ENCODE measurements around the gene CAPN2. TPM values are rescaled to one million over a fixed set of nuclear protein-coding genes. Genes with fewer than 3 reads are reported as not detected.
A peak's percentile ranks its signal among the peaks of the same experiment; 100 is the strongest.

Gene CAPN2
- total RNA-seq, 1 donor from 2014 or later = 98.6 TPM

GRCh38 chr1:223717123-223717522 is 4.8 kb downstream of the CAPN2 start:
- H3K4me1 Mint-ChIP-seq = peaks cover 17% of the 10 kb centered on the region
- H3K27ac Mint-ChIP-seq (ENCODE audit: unreplicated experiment) = no peak overlapping the region
- no peaks in the 10 kb centered on the region for H3K9me3 Mint-ChIP-seq
- no peak overlapping the region for H3K4me3 Mint-ChIP-seq
- H3K27me3 Mint-ChIP-seq (ENCODE audit: low read depth) = no peaks in the 10 kb centered on the region
- no peak for TF ChIP-seq CTCF (conservative IDR thresholded peaks at IDR 0.05)
- DNase-seq (ENCODE audit: low read depth, low spot score) = no peak
- H3K36me3 Mint-ChIP-seq (ENCODE audit: low read depth) = peaks cover 3% of the 10 kb centered on the region

GRCh38 chr1:223717695-223718363 is 5.5 kb downstream of the CAPN2 start:
- peaks cover 17% of the 10 kb centered on the region for H3K4me1 Mint-ChIP-seq
- TF ChIP-seq CTCF (conservative IDR thresholded peaks at IDR 0.05) = no peak
- H3K27ac Mint-ChIP-seq (ENCODE audit: unreplicated experiment) = no peak overlapping the region
- H3K36me3 Mint-ChIP-seq (ENCODE audit: low read depth) = peaks cover 3% of the 10 kb centered on the region
- no peaks in the 10 kb centered on the region for H3K9me3 Mint-ChIP-seq
- no peak for DNase-seq (ENCODE audit: low read depth, low spot score)
- no peak overlapping the region for H3K4me3 Mint-ChIP-seq
- no peaks in the 10 kb centered on the region for H3K27me3 Mint-ChIP-seq (ENCODE audit: low read depth)

- Mint-ChIP-seq H3K4me1 (peaks cover 12% of the 10 kb centered on the region), H3K27me3 (ENCODE audit: low read depth) (no peaks in the 10 kb centered on the region), H3K27ac (ENCODE audit: unreplicated experiment) (peak overlapping the region; percentile 47), H3K36me3 (ENCODE audit: low read depth) (peaks cover 6% of the 10 kb centered on the region), H3K4me3 (no peak overlapping the region), H3K9me3 (no peaks in the 10 kb centered on the region)
- DNase-seq (ENCODE audit: low read depth, low spot score) = no peak
- no peak for TF ChIP-seq CTCF (conservative IDR thresholded peaks at IDR 0.05)
Observed at GRCh38 chr1:223718850-223719249, 6.5 kb downstream of the CAPN2 start.

GRCh38 chr1:223720971-223721591 is 8.7 kb downstream of the CAPN2 start:
- H3K27ac Mint-ChIP-seq (ENCODE audit: unreplicated experiment) = no peak overlapping the region
- no peak for TF ChIP-seq CTCF (conservative IDR thresholded peaks at IDR 0.05)
- DNase-seq (ENCODE audit: low read depth, low spot score) = no peak
- H3K36me3 Mint-ChIP-seq (ENCODE audit: low read depth) = peaks cover 11% of the 10 kb centered on the region
- no peak overlapping the region for H3K4me3 Mint-ChIP-seq
- H3K9me3 Mint-ChIP-seq = no peaks in the 10 kb centered on the region
- peaks cover 4% of the 10 kb centered on the region for H3K4me1 Mint-ChIP-seq
- H3K27me3 Mint-ChIP-seq (ENCODE audit: low read depth) = no peaks in the 10 kb centered on the region

GRCh38 chr1:223721658-223722607 is 9.6 kb downstream of the CAPN2 start:
- peaks cover 13% of the 10 kb centered on the region for H3K36me3 Mint-ChIP-seq (ENCODE audit: low read depth)
- H3K9me3 Mint-ChIP-seq = no peaks in the 10 kb centered on the region
- H3K27me3 Mint-ChIP-seq (ENCODE audit: low read depth) = no peaks in the 10 kb centered on the region

More at GRCh38 chr1:223721658-223722607, 9.6 kb downstream of the CAPN2 start:
- Mint-ChIP-seq H3K4me1 (peaks cover 13% of the 10 kb centered on the region), H3K27ac (ENCODE audit: unreplicated experiment) (no peak overlapping the region), H3K4me3 (no peak overlapping the region)
- TF ChIP-seq CTCF (conservative IDR thresholded peaks at IDR 0.05) = no peak
- no peak for DNase-seq (ENCODE audit: low read depth, low spot score)
